COLO668 (cell line): ENCODE results near the gene RPRD1A.
A peak's percentile ranks its signal among the peaks of the same experiment; 100 is the strongest.
"Not testable (repeated sequence)": the region's sequence is repeated elsewhere in the genome, so short reads cannot be mapped to it uniquely, and the experiment has no call there.

Experiments
- DNase-seq: peaks from one replicate; lab custom pipeline; 2025; ENCODE audit not compliant: unreplicated experiment; lab: John Stamatoyannopoulos, UW

RPRD1A gene

GRCh38 chr18:36078751-36079529 lies 11.6 kb upstream of the RPRD1A start:
- no peak for DNase-seq

- DNase-seq: not testable (repeated sequence)
Observed at GRCh38 chr18:36077764-36078163, 10.4 kb upstream of the RPRD1A start.

GRCh38 chr18:36075862-36076587 lies 8.7 kb upstream of the RPRD1A start:
- peak; percentile 28 for DNase-seq

- DNase-seq: no peak
Observed at GRCh38 chr18:36074435-36074834, 7.1 kb upstream of the RPRD1A start.

GRCh38 chr18:36073676-36074075 lies 6.3 kb upstream of the RPRD1A start:
- DNase-seq: no peak

- DNase-seq: not testable (repeated sequence)
Observed at GRCh38 chr18:36072406-36072805, 5.0 kb upstream of the RPRD1A start.

GRCh38 chr18:36066686-36067054 lies 689 bp downstream of the RPRD1A start:
- no peak for DNase-seq

GRCh38 chr18:36066001-36066400 lies 1.4 kb downstream of the RPRD1A start:
- no peak for DNase-seq

- not testable (repeated sequence) for DNase-seq
Observed at GRCh38 chr18:36064809-36065079, 2.6 kb downstream of the RPRD1A start.

GRCh38 chr18:36064027-36064808 lies 3.1 kb downstream of the RPRD1A start:
- DNase-seq: no peak

- DNase-seq: no peak
Observed at GRCh38 chr18:36058674-36059073, 8.7 kb downstream of the RPRD1A start.

- no peak for DNase-seq
Observed at GRCh38 chr18:36051760-36052159, 15.6 kb downstream of the RPRD1A start.

GRCh38 chr18:36050479-36050878 lies 16.9 kb downstream of the RPRD1A start:
- DNase-seq: no peak

GRCh38 chr18:36047521-36047920 lies 19.8 kb downstream of the RPRD1A start:
- no peak for DNase-seq

- DNase-seq: no peak
Observed at GRCh38 chr18:36046898-36047297, 20.5 kb downstream of the RPRD1A start.

- no peak for DNase-seq
Observed at GRCh38 chr18:36045241-36045991, 21.9 kb downstream of the RPRD1A start.

GRCh38 chr18:36043153-36043552 lies 24.2 kb downstream of the RPRD1A start:
- no peak for DNase-seq

- DNase-seq: no peak
Observed at GRCh38 chr18:36041146-36041545, 26.2 kb downstream of the RPRD1A start.

- no peak for DNase-seq
Observed at GRCh38 chr18:36038102-36038663, 29.2 kb downstream of the RPRD1A start.

- peak; percentile 24 for DNase-seq
Observed at GRCh38 chr18:36035253-36035652, 32.1 kb downstream of the RPRD1A start.
